Stimulated activated CD4-positive, alpha-beta T cell treated with anti-CD3 and anti-CD28 coated beads, Interleukin-2, amount 100 ng/mL, for 24 hours (primary cell): ENCODE results near the gene ATXN7L2.

Experiments
- DNase-seq, 2 donors: peaks; one replicate each; pipeline ENCODE4 v3.0.0-alpha.2; 2020

The ATXN7L2 gene

DNA sequence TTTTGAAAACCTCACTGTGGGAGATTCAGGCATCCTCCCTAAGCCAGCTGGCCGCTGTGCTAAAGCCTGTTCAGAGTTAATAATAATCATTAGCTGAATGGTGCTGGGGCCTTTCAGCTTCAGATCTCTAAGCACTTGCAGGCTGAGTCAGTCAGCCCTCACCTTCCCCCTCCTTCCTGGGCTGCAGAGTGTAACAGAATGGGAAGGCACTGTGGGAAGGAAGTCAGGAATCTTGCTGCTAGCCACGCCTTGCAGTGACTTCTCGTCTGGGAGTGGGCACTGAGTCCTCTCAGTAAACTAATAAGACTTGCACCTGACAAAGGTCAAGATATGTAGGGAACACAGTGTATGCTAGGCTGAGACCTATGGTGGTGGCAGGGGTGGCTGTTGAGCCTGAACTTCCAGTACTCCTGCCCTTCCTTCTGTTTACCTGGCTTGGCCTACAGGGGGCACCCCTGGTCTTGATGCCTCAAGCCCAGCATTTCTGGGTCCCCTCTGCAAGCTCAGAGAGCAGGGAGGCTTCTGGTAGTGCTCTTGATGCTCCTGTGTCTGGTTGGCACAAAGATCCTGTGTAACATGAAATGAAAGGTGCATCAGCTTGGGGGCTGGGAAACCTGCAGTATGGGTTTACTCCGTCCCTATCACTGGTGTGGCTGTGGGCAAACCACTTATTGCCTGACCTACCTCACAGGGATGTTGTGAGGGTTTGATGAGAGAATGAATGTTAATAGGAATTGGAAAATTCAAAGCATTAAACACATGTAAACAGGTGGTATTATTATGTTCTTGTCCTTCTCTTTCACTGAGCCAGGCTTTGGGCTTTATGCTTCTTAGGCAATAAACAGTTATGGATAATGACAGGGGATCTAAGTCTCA lies 16.2 kb downstream of the ATXN7L2 start:
- DNase-seq, result peak; percentile 70 to 73

DNA sequence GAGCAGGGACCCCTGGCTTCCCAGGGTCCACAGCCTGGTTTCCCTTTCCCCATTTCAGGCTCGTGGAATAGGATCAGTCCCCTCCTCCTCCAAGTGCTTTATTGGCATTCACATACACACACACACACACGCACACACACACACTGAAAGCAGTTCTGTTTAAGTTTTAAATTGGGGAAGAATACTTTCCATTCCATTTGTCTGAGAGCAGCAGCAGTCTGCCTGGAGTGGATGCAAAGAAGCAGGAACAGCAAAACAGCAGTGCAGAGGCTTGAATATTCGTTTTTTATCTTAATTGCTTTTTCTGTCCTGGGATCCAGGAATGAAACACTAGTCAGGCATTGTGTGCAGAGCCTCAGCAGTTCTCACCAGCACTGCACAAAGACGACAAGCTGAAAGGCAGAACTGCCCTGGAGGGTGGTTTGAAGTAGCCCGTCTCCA lies 17.3 kb downstream of the ATXN7L2 start:
- no peak for DNase-seq

DNA sequence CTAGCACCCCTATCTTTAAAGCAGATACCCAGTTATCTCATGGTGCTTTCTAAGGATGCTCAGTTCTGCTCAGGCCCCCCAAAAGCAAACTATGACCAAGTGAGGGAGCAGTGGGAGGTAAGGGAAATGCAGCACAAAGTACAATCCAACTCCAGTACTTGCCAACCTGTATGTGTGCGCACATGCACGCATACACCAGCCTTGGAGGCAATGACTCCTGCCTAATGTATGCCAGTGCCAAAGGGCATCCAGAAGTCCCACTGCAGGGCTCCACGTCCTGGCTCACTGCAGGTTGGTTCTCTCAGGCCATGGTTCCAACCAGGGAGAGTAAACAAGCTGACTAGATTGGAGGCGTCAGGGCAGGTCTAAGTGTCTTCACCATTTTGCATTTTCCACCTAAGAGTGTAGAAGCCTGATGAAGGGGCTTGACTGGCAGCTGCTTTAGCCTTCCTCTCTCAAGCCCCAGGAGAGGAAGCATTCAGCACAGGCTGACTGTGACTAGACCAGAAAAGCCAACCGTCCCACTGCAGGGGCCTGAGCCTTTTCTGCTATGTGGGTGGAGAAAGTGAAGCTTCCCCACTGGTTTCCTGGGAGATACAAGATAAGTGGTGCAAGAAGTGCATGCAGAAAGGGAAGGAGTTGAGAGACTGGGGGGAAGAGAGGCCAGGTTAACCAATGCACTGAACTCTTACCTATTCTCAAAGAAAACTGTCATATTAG lies 18.1 kb downstream of the ATXN7L2 start:
- DNase-seq, result no peak

DNA sequence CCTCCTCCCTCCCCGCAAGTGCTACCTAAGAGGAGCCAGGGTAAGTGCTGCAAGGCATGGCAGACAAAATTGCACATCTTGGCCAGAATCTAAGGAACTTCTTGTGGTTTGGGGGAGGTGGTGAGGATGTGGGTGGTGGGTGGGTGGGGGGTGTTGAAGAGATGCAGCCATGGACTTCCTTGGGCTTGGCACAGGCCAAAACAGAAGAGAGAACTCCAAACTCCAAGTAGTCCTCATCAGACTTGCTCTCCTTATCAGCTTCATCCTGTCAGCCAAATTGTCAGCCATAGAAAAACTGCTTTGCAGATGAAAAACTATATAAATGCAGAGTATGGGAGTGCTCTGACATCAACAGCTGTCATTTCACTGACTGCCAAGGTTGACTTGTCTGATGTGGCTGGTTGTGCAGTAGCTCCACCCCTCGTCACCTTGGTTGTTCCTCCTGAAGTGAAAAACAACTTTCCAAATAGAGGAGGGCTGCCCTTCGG lies 18.7 kb downstream of the ATXN7L2 start:
- peak in 1 of 2 donors; percentile 47 for DNase-seq

DNA sequence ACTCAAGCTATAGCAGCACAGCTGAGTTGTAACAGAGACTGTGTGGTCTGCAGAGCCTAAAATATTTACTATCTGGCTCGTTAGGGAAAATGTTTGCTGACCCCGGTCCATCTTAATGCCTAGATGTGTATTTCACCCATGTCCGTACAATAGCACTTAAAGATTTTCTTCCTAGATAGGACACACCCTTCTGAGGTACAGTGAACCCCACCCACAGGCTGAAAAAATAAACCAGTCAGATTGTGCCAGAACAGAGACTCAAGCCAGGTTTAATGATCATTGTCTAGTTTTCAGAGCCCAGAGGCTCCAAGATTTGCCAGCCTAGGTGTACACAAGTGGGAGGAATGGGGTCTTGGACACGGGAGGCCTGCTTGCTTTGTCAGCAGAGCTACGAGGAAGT lies 20.2 kb downstream of the ATXN7L2 start:
- no peak for DNase-seq

DNA sequence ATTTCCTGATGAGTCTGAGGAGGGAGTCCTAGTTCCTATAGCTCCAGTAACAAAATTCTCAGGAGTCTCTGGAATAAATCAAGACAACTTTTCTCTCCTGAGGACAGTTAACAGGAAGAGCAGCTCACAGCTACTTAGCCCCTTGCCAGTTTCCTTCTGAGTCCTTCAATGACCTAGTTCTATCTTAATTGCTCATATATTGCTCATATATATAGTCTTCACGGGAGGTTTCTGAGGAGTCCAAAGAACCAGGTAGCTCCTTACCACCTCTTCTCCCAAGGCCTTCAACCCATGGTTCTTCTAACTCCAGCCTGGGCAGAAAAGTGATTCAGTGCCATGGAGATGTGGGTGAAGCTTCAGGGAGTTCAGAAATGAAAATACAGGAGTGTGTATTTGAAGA lies 21.3 kb downstream of the ATXN7L2 start:
- no peak for DNase-seq

DNA sequence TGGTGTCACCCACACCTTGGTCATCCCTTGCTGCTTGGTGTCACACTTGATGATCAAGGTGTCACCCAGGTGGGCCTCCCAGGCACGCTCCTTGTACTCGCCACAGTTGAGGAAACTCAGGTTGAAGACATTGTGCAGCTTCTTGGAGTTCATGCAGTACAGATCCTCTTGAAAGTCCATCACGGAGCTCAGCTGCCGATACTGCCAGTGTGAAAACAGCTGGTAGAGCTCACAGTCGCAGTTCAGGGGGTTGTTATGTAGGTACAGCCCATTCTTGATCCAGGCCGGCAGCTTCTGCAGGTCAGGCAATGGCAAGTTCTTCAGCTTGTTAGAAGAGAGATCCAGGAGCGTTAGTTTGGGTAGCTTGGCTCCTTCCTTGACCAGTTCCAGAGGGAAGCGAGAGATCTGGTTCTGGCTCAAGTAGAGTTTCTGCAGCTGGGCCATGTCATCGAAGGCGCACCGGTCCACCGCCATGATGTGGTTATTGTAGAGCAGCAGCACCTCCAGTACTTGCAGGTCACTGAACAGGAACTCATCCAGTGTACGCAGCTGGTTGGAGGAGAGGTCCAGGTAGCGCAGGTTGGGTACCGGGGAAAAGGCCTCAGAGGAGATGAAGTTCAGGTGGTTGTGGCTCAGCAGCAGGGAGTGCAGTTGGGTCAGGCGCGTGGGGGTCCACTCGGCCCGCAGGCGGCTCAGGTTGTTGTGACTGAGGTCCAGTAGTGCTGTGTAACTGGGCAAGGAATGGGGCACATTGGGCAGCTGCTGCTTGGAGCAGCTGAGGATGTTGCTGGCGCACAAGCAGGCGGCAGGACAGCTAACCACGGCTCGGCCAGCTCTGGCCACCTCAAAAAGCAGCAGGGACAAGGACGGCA lies 24.5 kb downstream of the ATXN7L2 start:
- DNase-seq, result no peak

DNA sequence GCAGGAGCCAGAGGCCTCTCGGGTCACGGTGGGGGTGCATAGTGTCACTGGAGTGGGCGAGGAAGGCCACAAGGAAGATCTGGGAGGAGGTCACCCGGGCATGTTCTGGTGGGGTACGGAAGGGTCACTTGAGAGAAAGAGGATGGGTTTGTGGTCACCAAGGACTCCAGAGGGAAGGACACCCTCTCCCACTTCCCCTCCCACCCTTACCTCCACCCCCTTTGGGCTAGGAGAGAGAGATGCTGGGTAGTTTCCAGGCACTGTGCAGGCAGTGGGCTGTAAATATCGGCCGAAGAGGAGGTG lies 25.1 kb downstream of the ATXN7L2 start:
- no peak for DNase-seq

DNA sequence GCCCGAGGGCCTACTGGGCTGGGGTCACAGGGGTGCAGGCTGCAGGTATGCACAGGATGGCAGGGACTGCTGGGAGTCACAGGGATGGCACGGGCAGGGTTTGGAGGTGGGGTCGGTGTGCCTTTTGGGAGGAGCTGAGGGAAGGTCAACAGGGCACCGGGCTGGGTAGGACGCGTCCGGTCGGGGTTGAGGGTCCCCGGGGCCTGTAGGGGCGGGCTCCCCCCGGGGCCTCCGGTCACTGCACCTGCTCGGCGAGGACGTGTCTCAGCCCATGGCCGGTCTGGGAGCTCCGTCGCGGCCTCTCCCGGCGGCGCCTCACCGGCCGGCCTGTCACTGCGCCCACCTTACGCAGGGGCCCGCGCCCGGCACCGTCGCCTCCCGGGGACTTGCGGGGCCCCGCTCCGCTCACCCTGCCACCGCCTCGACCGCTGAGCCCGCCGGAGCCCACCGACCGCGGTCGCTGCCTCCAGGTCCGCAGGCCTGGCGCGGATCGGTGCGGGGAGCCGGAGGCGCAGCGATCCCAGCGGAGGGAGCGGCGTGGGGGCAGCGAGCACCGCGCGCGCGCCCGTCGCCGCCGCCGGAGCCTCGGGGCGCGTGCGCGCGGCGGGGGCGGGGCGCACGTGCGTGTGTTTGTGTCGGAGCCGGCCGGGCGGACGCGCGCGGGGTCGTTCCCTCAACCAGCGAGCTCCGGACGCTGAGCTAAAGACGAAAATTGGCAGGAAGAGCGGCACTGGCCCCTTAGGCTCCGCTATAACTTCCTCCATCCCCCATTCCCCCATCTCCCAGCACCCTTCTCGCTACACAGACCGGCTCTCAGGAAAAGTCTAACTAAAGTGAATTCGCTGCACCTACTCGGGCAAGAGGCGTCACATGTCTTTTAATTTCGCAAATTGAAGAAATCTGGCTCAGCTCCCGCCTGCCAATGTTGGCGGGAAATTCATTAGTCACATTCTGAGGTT lies 25.8 kb downstream of the ATXN7L2 start, which contains the start of gene AMIGO1:
Gene AMIGO1 (minus strand): TSS at position 552 of the 959 bp plus-strand sequence. CDS start 815 bp downstream, outside the sequence.
- DNase-seq, result peak; percentile 72 to 79

DNA sequence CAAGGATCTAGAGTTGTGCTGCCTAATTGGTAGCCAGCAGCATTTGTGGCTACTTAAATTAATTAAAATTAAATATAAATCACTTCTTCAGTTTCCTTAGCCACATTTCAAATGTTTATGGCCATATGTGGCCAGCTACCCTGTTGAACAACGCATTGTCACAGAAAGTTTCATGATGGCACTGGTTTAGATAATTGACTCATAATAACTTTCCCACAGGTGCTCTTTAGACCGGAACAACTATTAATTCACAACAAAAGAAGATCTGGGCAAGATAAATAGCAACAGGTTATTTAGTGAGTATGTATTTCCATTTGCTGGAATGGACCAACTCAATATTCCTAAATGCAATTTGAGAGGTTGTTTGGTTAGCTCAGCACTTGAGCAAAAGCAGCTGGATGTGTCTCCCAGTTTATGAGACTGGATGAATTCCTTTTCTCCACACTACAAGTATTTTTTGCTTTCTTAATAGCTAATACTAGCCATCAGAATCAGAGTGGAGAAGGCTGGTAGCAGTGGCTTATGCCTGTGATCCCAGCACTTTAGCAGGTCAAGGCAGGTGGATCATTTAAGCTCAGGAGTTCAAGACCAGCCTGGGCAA lies 29.5 kb downstream of the ATXN7L2 start:
- no peak for DNase-seq

DNA sequence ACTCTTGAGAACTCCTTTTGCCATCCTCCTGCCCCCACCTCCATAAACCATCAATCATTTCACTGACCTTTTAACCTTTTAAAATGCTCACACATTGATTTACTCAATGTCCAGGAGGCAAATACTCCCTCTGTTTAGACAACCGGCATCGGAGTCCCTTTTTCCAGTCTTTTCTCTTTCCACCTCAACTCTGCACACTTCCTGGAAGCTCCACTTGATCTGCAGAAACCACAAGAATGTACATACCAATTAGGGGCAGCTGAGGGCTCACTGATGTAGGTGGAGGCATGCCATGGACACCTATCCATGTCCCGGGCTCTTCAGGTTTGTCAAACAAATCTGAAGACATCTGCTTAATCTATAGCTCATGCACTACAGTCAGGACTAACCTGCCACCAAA lies 31.1 kb downstream of the ATXN7L2 start:
- DNase-seq, result no peak

DNA sequence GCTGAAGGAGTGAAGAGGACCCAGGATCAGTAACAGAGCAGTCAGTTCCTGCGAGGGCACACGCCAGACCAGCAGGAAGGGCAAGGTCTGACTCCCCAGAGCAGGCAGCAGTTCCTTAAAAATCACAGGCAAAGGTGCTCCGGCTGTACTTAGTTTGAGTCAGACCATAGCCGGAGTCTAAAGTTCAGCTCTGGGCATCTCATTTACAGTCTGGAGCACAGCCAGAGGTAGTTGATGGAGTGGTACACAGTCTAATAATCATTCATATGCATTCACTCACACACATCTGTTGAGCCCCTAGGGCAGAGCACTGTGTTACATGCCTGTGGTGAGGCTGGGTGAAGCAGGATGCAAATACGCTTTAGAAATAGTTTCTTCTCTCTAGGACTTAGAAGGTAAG lies 33.2 kb downstream of the ATXN7L2 start:
- DNase-seq, result no peak

DNA sequence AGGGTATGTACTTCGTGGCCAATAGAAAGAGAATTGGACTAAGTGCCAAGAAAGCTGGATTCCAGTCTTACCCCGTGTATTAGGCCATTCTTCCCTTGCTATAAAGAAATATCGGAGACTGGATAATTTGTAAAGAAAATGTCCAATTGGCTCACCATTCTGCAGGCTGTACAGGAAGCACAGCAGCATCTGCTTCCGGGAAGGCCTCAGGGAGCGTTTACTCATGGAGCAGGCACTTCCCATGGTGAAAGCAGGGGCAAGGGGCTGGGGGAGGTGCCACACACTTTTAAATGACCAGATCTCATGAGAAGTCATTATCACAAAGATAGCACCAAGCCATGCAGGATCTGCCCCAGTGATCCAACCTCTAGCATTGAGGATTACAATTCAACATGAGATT lies 33.6 kb downstream of the ATXN7L2 start:
- no peak for DNase-seq

DNA sequence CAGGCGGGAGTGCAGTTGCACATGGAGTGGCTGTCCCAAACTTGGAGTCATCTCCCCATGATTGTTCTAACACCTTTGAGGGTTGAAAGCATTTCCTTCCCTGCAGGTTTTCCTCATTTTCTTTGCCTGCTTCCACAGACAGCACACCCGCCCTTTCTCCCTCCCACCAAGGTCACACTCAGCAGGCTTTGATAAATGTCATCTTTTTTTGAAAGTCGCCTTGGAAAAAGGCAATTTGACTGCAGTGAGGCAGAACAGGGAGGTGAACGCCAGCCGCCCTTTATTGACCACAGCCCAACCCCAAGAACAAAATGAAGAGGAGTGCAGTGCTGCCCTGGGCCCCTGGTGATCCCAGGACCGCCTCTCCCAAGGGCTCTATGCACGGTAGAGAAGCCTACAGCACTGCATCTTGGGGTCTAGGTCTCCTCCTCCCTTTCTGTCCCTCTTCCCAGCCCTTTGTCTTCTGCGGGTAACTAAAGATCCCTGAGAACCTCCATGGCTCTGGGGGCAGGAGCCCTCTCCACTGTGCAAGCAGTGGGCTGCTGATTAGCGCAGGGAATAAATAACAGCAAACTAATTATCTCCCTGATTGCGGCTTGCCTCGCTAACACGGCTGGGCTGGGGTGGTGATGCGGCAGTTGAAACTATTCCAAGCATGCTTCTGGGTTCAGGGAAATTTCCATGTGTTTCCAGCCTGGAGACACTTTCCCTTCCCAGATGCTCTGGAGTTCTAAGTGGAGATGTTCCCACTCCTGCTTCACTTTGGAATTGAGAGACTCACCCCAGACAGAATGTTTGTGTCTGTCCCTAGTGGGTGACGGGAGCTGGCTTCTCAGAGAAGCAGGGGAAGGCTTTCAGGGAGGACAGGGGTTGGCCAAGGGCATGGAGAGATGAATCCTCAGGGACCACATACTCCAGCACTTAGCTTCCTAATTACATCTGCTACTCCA lies 37.6 kb downstream of the ATXN7L2 start:
- no peak for DNase-seq

DNA sequence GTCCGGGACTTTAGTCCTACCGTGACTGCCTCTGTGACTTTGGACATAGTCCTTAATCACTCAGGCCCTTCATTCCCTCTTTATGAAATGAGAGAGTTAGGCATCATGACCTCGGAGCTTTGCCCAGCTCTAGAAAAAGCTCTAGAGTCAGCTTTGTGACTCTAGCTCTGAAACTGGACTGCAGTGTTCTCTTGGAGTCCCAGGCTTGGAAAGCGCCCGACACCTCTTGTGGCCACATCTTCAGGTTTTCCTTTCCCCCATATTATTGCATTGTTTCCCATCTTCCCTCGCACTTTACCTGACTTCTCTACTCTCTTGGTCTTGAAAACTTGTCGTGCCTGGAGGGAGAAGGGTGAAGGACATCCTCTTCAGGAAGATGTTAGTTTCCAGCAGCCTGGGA lies 38.3 kb downstream of the ATXN7L2 start:
- no peak for DNase-seq

DNA sequence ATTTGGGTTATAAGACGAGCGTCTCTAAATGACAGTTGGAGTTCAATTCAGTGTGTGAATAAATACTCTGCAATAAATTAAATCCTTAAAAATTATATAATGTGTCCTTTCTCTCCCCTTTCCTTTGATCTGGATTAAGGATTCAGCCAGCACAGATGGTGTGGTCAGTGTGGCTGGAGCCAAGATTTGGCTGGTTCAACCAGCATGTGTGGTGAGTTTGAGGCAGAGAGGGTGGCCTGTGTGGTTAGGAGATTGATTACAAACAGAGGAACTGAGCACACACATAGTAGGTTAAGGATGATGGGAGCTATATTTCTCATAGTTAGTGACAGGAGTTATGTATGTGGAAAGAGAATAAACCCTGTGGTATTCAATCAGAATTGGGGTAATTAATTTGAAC lies 40.0 kb downstream of the ATXN7L2 start:
- no peak for DNase-seq

DNA sequence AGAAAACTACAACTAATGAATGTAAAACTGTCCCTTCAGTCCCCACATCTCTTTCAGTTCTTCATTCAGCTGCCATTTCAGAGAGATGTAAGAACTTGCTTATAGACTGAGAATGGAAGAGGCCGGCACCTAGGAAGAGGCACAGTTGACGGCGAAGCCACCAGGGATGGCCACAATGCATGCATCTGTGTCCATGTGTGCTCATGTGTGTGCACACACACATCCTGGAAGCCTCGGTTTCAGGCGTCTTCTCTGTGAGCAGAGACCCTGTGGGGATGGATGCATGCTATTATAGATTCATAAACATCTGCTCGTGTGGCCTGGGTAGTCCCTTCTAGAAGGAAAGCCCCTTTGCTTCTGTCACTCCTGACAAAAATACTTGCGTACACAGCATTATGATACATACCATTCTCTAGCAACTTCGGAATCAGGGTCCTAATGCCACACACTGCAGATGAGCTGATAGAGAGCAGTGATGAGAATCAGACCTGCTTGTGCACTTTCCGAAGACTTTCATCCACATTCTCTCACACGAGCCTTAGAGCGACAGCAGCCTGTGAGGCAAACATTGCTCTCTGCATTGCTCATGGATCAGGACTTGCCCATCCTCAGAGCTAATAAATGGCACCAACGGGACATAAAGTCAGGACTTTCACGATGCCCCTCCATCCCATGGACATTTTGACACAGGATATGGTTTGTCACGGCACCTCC lies 43.5 kb downstream of the ATXN7L2 start:
- no peak for DNase-seq

DNA sequence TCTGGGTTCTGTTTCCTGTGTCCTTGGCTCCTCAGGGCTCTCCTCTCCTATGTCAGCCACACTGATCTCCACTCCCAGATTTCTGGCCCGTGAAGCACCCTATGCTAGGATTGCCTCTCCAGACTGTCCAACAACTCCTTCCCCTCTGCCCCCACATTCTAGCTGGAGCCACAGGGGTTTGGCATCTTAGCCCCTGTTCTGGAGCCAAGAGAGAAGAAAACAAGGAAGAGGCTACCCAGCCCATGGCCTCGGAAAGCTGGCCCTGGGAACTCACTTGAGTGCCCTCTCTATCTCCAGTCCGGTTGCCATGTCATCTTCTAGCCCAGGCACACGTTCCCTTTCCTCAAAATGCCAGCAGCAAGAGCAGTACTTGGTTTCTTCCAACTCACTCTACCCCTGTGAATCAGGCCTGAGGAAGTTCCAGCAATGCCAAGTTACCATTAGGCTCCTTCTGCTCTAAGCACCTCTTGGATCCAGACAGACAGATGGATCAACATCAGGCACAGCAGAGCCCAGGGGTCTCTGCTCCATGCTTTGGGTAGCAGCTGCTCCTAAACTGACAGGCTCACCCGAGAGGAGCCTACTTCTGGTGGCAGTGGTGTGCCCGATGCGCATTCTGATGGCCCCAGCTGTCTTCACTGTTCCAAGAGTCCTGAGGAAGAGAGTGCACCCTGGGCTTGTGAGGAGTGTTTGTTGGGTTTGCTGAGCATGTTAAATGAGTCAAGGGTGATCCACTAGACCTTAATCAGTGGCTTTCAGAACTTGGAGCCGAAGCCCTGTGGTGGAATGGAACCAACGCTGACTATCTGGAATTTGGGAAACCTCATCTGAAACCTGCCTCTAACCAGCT lies 44.4 kb downstream of the ATXN7L2 start:
- DNase-seq, result no peak

DNA sequence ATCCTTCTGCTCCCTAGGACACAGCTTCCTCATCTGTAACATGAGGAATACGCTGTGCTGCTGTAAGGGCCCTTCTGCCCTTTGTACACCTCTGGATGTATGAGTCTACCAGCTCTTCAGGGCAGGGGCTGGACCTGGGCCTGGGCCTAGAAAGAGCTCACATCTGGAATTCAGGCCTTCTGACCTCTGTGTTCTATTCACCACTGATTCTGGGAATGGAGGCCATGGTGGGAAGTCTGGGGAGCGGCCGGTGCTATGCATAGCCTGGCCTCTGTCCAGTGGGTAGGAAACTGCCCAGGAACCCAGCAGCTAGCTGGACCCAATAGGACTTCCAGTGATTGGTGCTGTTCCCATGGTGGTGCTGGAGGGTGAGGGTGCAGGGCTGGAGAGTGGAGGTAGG lies 45.0 kb downstream of the ATXN7L2 start:
- DNase-seq, result no peak
